LHCN-M2 (cell line): ENCODE measurements around the gene TBC1D8. TPM values are rescaled to one million over a fixed set of nuclear protein-coding genes. Genes with fewer than 3 reads are reported as not detected.
A peak's percentile ranks its signal among the peaks of the same experiment; 100 is the strongest.
"Not testable (repeated sequence)": the region's sequence is repeated elsewhere in the genome, so short reads cannot be mapped to it uniquely, and the experiment has no call there.

Experiments
- DNase-seq: peaks from one replicate; pipeline ENCODE4 v3.0.0-alpha.2; 2012; ENCODE audit warnings: low read depth
- polyA plus RNA-seq: library from polyadenylated mRNA; unstranded; fragments of >200 nt; gene quantifications from one replicate; pipeline ENCODE4 v1.2.1, GENCODE V29; 2012; ENCODE audit warnings: missing spikeins
- total RNA-seq: library from RNA; depleted of rRNA; stranded (reverse); fragments of >200 nt; gene quantifications from 2 replicates; pipeline ENCODE4 v1.2.3, GENCODE V29; 2014; rRNA removed

The TBC1D8 gene
- 7.1 and 11.5 TPM in 2 replicates for total RNA-seq
- 1.8 TPM for polyA plus RNA-seq

- peak; percentile 79 for DNase-seq
These were observed at the start of gene TBC1D8 for GRCh38 chr2:101151146-101151858. Gene TBC1D8 (minus strand): TSS chr2:101151382. CDS start chr2:101151253, 129 bp downstream.

GRCh38 chr2:101200676-101201075 lies 49.5 kb upstream of the TBC1D8 start:
- DNase-seq = no peak

- no peak for DNase-seq
These were observed 48.1 kb upstream of the TBC1D8 start for GRCh38 chr2:101199251-101199791.

DNA sequence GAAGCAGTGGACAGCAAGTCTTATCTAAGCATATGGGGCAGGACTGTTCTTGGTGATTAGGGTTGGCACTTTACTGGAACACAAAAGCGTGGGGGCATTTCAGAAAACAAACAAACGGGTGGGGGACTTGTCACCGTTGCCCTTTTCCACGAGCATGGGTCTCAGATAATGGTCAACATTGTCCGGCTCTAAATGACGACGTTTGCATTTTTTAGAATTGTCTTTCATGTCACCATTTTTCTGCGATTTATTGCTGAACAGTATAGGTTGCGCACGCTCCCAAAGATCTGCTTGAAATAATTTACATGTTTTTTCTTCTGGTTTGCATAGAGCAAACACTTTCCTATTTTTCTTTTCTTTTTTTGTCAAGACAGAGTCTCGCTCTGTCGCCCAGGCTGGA lies 46.6 kb upstream of the TBC1D8 start:
- no peak for DNase-seq

DNA sequence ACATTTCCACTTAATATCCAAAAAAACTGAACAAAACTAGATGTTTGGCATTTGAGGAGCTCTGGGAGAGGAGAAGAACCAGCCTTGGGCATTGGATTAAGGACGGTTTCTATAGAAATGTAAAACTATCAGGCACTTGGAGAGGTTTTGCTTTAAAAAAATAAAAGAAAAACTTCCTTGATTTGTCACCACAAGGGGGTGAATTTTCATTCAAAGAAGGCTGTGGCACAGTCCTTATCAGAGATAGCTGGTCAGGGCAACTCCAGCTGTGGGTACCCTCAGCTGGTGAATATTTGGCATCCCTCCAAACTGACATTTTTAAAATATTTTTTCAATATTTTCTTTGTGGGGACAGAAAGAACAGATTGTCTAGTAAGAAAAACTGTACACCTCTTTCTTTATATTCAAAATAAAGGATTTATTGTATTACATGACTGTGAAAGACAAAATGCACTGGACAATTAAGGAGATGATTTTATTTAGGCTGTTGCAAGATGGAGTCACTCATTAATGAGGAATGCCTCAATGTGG lies 46.1 kb upstream of the TBC1D8 start:
- no peak for DNase-seq

DNA sequence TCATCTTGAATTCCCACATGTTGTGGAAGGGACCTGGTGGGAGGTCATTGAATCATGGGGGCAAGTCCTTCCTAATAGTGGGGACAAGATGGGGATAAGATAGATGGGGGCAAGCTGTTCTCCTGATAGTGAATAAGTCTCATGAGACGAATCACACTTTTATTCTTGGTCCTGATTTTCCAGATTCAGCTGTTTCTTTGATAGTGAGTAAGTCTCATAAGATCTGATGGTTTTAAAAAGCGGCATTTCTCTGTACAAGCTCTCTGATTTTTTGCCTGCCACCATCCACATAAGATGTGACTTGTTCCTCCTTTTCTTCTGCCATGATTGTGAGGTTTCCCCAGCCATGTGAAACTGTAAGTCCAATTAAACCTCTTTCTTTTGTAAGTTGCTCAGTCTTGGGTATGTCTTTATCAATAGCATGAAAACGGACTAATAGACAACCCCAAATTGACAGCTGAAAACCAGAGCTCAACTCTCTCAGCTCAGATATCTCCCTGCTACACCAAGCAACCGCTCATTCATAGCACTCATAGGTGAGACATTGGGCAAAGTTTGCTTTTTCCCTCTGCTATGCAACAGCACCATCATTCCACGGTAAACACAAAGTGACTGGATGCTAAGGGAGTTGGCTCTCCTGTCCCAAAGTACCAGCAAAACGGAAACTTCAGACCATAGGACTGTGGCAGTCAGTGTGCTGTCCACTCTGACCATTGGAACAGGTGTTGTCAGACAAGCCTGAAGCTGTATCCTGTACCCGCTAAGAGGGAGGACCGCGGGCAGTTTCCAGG lies 44.9 kb upstream of the TBC1D8 start:
- DNase-seq = peak; percentile 62

DNA sequence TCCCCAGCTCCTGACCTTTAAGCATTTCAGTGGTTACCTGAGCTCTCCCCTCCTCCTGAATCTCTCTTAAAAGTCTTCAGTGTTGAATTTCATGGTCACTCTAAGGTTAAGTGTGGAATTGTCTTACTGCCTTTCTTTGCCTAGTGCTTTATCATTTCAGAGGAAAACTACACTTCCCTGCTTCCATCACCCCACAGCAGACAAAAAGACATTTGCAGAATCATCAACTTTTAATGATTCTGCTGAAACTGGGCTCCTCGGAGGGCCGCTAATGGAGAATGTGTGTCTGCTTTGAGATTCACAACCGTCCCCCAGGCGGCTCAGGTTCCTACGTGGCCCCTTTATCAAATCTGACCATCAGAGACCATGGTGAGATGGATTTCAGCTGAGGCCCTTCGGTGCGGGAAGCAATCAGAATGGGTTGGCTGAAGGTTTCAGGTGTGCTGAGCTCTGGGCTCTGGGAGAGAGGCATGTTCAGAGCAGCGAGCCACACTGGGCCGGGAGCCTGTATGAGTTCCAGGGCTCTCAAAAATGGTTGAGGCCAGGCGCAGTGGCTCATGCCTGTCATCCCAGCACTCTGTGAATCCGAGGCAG lies 41.9 kb upstream of the TBC1D8 start:
- no peak for DNase-seq

DNA sequence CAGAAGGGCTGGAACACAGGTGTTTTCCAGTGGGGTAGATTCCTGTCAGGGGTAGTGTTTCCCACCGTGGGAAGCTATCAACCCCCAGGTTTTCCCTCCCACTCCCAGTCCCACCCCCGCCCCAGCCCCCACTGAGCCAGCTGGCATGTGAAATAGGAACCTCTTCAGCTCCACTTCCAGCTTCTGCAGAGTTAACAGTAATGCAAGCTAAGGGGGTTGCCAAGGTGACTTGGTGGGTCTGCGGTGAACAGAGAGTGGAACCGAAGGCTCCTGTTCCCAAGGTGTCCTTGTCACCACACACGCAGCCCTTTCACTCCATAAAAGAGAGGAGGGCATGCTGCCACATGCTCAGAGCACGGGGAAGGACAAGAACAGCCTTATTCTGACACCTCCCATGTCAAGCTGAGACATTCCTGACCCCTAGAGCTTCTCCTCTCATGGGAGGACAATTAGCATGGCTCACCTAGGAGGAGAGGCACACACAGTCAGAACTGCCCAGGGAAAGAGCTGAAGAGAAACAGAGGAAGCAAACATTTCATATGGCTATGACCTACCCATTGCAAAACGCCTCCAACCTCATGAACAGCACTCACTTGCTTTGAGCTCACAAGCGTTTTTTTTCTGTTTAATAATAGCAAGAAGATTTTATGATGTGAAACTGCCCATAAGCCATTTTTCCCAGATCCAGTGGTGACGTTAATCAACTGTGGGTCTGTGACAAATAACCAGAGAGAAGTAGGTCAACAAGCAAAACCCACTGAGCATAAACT lies 39.8 kb upstream of the TBC1D8 start:
- DNase-seq = no peak

- peak; percentile 39 for DNase-seq
These were observed 37.7 kb upstream of the TBC1D8 start for GRCh38 chr2:101188683-101189405.

- no peak for DNase-seq
These were observed 35.9 kb upstream of the TBC1D8 start for GRCh38 chr2:101187131-101187530.

DNA sequence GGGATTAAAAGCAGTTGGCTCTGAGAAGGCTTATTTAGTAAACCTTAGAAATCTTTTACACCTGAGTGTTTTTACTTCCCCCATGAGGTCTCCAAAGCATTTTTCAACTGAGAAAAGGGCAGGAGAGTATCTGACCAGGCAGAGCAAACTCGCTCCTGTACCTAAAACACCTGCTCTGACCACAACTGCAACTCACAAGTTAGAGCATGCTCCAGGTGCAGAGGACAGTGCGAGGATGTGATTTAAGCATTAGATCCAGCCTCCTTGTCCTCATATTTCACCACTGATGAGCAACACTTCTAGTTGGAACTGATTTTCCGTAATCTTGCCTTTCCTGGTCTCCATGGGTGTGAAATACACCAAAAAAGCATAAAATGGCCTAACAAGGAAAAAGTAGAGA lies 34.5 kb upstream of the TBC1D8 start:
- DNase-seq = no peak

GRCh38 chr2:101185085-101185484 lies 33.9 kb upstream of the TBC1D8 start:
- DNase-seq = no peak

GRCh38 chr2:101179982-101180381 lies 28.8 kb upstream of the TBC1D8 start:
- DNase-seq = no peak

- DNase-seq = no peak
These were observed 25.6 kb upstream of the TBC1D8 start for GRCh38 chr2:101176803-101177202.

DNA sequence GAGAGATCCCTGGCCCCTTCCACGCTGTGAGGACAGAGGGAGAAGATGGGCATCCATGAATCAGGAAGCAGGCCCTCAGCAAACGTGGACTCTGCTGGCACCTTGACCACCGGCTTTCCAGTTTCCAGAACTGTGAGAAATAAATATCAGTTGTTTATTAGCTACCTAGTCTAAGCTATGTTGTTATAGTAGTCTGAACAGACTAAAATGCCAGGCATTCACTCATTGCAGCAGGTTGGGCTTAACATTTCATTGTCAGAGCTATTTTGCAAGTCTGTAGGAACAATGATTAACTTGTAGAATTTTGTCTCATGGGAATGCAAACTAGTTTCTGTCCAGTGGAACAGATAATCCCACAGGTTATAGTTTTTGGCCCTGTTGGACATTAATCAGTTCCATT lies 24.8 kb upstream of the TBC1D8 start:
- DNase-seq = peak; percentile 44

GRCh38 chr2:101173707-101174295 lies 22.6 kb upstream of the TBC1D8 start:
- DNase-seq = no peak

GRCh38 chr2:101169822-101170221 lies 18.6 kb upstream of the TBC1D8 start:
- DNase-seq = not testable (repeated sequence)

DNA sequence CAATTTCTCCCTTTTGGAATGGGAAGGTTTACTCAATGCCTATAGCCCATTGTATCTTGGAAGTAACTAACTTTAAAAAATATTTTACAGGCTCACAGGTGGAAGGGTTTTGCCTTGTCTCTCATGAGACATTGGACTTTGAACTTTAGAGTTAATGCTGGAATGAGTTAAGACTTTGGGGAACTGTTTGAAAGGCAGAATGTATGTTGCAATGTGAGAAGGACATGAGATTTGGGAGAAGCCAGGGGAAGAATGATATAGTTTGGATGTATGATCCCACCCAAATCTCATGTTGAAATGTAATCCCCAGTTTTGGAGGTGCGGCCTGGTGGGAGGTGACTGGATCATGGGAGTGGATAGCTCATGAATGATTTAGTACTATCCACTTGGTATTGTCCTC lies 17.5 kb upstream of the TBC1D8 start:
- no peak for DNase-seq

DNA sequence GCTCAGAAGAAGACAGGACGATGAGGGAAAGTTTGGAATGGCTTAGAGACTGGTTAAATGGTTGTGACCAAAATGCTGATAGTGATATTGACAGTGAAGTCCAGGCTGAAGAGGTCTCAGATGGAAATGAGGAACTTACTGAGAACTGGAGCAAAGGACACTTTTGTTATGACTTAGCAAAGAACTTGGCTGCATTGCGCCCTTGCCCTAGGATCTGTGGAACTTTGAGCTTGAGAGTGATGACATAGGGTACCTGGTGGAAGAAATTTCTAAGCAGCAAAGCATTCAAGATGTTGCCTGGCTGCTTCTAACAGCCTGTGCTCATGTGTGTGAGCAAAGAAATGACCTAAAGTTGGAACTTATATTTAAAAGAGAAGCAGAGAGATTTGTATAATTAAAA lies 16.4 kb upstream of the TBC1D8 start:
- DNase-seq = not testable (repeated sequence)

DNA sequence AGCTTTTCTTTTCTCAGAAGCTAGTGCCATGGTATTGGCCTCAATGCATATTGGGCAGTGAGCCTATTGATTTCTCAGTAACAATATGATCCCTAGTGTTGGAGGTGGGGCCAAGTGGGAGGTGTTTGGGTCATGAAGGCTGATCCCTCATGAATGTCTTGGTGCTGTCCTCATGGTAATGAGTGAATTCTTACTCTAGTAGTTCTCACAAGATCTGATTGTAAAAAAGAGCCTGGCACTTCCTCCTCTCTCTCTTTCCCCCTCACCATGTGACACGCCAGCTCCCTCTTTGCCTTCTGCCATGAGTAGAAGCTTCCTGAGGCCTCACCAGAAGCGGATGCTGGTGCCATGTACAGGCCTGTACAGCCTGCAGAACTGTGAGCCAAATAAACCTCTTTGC lies 12.8 kb upstream of the TBC1D8 start:
- no peak for DNase-seq
